NB4 (cell line): ENCODE results near the gene ADAMTS6.
"Not testable (repeated sequence)": the region's sequence is repeated elsewhere in the genome, so short reads cannot be mapped to it uniquely, and the experiment has no call there.

Experiments used
- DNase-seq: peaks from one replicate; pipeline ENCODE4 v3.0.0; 2010; ENCODE audit warnings: low read depth
- H3K4me3 ChIP-seq: one replicate; pipeline ENCODE4 v1.5.1; 2011; ENCODE audit warnings: mild to moderate bottlenecking, low read depth, low read length, moderate library complexity
- MYC ChIP-seq: IDR thresholded peaks from 2 replicates; pipeline ENCODE4 v1.6.1; 2011; ENCODE audit warnings: low read depth, low read length
- POLR2A ChIP-seq: IDR thresholded peaks from 2 replicates; pipeline ENCODE4 v1.6.1; 2011; ENCODE audit warnings: mild to moderate bottlenecking; ENCODE audit not compliant: insufficient read length; ENCODE audit errors: extremely low read depth
- TF ChIP-seq, protein P1 (sequence below): IDR thresholded peaks from one replicate; pipeline ENCODE4 v1.5.1; 2012; ENCODE audit warnings: low read depth, low read length
- TF ChIP-seq, protein P2 (sequence below): IDR thresholded peaks from 2 replicates; pipeline ENCODE4 v1.6.1; 2011; ENCODE audit warnings: low read depth, low read length

The ADAMTS6 gene

DNA sequence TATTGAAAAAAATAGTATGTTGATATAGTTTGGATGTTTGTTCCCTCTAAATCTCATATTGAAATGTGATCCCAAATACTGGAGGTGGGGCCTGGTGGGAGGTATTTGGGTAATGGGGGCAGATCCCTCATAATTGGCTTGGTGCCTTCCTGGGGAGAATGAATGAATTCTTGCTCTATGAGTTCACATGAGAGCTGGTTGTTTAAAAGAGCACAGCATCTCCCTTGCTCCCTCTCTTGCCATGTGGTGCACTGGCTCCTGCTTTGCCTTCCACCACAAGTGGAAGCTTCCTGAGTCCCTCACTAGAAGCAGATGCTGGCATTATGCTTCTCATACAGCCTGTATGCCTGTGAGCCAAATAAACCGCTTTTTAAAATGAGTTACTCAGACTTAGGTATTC is 154.8 kb downstream of the ADAMTS6 start:
- TF ChIP-seq MYC, result no peak
- TF ChIP-seq, protein P1, sequence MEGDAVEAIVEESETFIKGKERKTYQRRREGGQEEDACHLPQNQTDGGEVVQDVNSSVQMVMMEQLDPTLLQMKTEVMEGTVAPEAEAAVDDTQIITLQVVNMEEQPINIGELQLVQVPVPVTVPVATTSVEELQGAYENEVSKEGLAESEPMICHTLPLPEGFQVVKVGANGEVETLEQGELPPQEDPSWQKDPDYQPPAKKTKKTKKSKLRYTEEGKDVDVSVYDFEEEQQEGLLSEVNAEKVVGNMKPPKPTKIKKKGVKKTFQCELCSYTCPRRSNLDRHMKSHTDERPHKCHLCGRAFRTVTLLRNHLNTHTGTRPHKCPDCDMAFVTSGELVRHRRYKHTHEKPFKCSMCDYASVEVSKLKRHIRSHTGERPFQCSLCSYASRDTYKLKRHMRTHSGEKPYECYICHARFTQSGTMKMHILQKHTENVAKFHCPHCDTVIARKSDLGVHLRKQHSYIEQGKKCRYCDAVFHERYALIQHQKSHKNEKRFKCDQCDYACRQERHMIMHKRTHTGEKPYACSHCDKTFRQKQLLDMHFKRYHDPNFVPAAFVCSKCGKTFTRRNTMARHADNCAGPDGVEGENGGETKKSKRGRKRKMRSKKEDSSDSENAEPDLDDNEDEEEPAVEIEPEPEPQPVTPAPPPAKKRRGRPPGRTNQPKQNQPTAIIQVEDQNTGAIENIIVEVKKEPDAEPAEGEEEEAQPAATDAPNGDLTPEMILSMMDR, result no peak
- TF ChIP-seq, protein P2, sequence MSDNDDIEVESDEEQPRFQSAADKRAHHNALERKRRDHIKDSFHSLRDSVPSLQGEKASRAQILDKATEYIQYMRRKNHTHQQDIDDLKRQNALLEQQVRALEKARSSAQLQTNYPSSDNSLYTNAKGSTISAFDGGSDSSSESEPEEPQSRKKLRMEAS, result no peak
- TF ChIP-seq POLR2A, result no peak
- H3K4me3 ChIP-seq, result no peak overlapping the region
- no peak for DNase-seq

GRCh38 chr5:65324226-65324625 is 157.5 kb downstream of the ADAMTS6 start:
- TF ChIP-seq MYC, result no peak
- no peak for TF ChIP-seq POLR2A
- no peak for DNase-seq
- H3K4me3 ChIP-seq, result no peak overlapping the region

- H3K4me3 ChIP-seq, DNase-seq: not testable (repeated sequence)
Observed at GRCh38 chr5:65320704-65321103, 161.0 kb downstream of the ADAMTS6 start.

- no peak for DNase-seq
- H3K4me3 ChIP-seq, result no peak overlapping the region
- TF ChIP-seq, protein P2, result no peak
- TF ChIP-seq MYC (no peak), POLR2A (no peak)
- TF ChIP-seq, protein P1, result no peak
Observed at GRCh38 chr5:65320250-65320649, 161.5 kb downstream of the ADAMTS6 start.

DNA sequence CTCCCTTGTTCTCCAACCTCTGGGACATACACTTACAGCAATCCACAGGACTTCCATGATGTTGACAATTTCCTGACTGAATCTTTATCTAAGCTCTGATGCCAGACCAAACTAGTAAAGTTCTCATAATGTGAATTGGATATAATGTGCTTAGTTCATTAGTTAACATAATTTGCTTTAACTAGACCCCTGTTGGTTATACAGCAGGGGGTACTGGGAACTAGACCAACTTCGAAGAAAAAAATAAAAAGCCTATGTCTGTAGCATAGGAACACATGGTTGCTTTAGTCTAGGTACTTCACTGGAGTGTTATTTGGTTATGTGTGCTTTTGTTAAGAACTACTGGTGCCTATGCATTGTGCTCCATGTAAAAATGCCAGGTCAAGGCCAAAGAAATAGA is 173.8 kb downstream of the ADAMTS6 start:
- TF ChIP-seq, protein P1, result no peak
- TF ChIP-seq MYC (no peak), POLR2A (no peak)
- TF ChIP-seq, protein P2, result no peak
- DNase-seq, result no peak

DNA sequence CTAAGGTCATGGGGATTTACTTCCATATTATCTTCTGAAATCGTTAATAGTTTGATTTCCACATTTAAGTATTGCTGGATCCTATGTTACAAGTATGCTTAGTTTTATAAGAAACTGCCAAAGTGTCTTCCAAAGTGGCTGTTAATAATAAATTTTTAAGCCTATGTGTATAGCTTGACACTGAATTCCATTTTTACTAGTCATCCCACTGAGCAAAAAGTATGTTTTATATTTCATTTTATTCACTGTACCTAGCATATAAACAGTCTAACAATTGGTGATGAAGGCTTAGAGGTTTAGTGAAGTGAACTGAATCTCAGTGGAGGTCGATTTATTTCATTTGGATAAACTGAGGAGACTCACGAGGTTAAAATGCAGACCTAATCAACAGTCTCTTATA is 174.6 kb downstream of the ADAMTS6 start:
- H3K4me3 ChIP-seq, result no peak overlapping the region
- DNase-seq, result no peak
- TF ChIP-seq, protein P1, result no peak
- TF ChIP-seq MYC (no peak), POLR2A (no peak)
- TF ChIP-seq, protein P2, result no peak

More for the DNA sequence above, 173.8 kb downstream of the ADAMTS6 start:
- H3K4me3 ChIP-seq, result no peak overlapping the region

DNA sequence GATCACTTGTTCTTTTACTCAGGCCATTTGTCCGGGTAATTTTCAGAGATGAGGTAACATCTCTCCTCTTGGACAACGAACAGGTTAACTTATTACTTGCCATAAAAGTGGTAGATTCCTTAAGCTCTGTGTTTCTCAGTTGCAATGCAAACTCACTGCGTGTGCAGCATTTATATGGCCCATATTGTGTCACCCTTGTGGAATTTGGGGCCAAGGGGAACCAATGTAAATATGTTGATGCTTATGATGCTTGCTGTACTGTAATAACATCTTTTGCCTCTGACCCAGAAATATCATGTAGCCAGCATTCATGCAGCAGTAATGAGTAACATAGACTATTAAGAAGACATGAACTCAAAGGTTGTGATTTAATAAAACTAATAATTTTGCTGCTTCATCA is 175.8 kb downstream of the ADAMTS6 start:
- no peak for DNase-seq
- TF ChIP-seq POLR2A (no peak), MYC (no peak)
- TF ChIP-seq, protein P2, result no peak
- TF ChIP-seq, protein P1, result no peak
- H3K4me3 ChIP-seq, result no peak overlapping the region
